HCT116 (cell line): ENCODE measurements around the gene TMEM179. TPM values are rescaled to one million over a fixed set of nuclear protein-coding genes. Genes with fewer than 3 reads are reported as not detected.
A peak's percentile ranks its signal among the peaks of the same experiment; 100 is the strongest.

ENCODE experiments used
- ATAC-seq: fragments of 200-7000 bp; cut with Tn5 transposase; 2 replicates; pipeline ENCODE4 v1.9.1; 2020; ENCODE audit warnings: mild to moderate bottlenecking, moderate library complexity
- BruUV-seq: library from RNA; stranded (reverse); fragments of 400-500 nt; replicated peaks from 2 replicates; lab custom pipeline; 2021; lab: Mats Ljungman, UMichigan
- CTCF ChIA-PET: fragments of 300-600 bp; sonication (Branson Sonifier 250); formaldehyde crosslinking; loops from one replicate; lab custom pipeline; 2021; ENCODE audit warnings: antibody characterized with exemption; lab: Charles Lee
- POLR2A ChIA-PET: fragments of 300-600, 350-600 bp; sonication (Branson Sonifier 250); formaldehyde crosslinking; loops from one replicate; lab custom pipeline; 2021; ENCODE audit warnings: antibody characterized with exemption; lab: Charles Lee
- RAD21 ChIA-PET, 2 experiments: fragments of 300-600 bp; sonication (Branson Sonifier 250); formaldehyde crosslinking; loops; one replicate each; lab custom pipeline; 2023; ENCODE audit warnings: low total read pairs in 2 of 2; ENCODE audit not compliant: uncharacterized antibody in 2 of 2, unreplicated experiment in 2 of 2, low non-redundant PET in 1 of 2; lab: Charles Lee
- DNase-seq: peaks from one replicate; pipeline ENCODE4 v3.0.0-alpha.2; 2010; ENCODE audit warnings: low read depth, low spot score
- H2AFZ ChIP-seq: fragments of 200-600 bp; shearing (Covaris generic), sonication (generic); 2 replicates; pipeline ENCODE4 v1.6.1; 2017; ENCODE audit warnings: low read depth, mixed run types, mixed read lengths, antibody characterized with exemption, low read length; ENCODE audit not compliant: poor library complexity, severe bottlenecking
- H3K27ac ChIP-seq: 2 replicates; pipeline ENCODE4 v1.5.1; 2012; ENCODE audit warnings: low read depth, low read length
- H3K27me3 ChIP-seq: fragments of 200-600 bp; sonication (generic); 2 replicates; pipeline ENCODE4 v1.6.1; 2016; ENCODE audit warnings: mixed run types, low read length, mixed read lengths; ENCODE audit not compliant: insufficient read depth
- H3K36me3 ChIP-seq, 2 experiments: fragments of 200-500 bp in 1 of 2; fragments of 200-600 bp in 1 of 2; sonication (Bioruptor generic) in 1 of 2; sonication (generic) in 1 of 2; 2 replicates each; pipeline versions ENCODE4 v1.5.1 to v1.6.1; 2014 to 2016; ENCODE audit warnings: low read length in 2 of 2, inconsistent platforms in 1 of 2, mixed read lengths in 1 of 2, mixed run types in 1 of 2; ENCODE audit not compliant: insufficient read depth in 2 of 2, control insufficient read depth in 1 of 2
- H3K4me1 ChIP-seq, 2 experiments: fragments of 200-600 bp in 1 of 2; sonication (generic) in 1 of 2; 2 replicates each; pipeline versions ENCODE4 v1.5.1 to v1.6.1; 2012 to 2017; ENCODE audit warnings: low read length in 2 of 2, inconsistent platforms in 1 of 2, mild to moderate bottlenecking in 1 of 2, mixed read lengths in 1 of 2, mixed run types in 1 of 2, moderate library complexity in 1 of 2; ENCODE audit not compliant: insufficient read depth in 2 of 2, control insufficient read depth in 1 of 2
- H3K4me2 ChIP-seq: fragments of 200-600 bp; sonication (generic); 2 replicates; pipeline ENCODE4 v1.6.1; 2017; ENCODE audit warnings: mixed run types, low read length, mixed read lengths
- H3K4me3 ChIP-seq, 2 experiments: fragments of 200-600 bp in 1 of 2; sonication (generic) in 1 of 2; replicated peaks in 1 of 2; 2 replicates each; pipeline ENCODE4 v1.5.1; 2011 to 2016; ENCODE audit warnings: low read length in 2 of 2, control low read depth in 1 of 2, low read depth in 1 of 2, mild to moderate bottlenecking in 1 of 2, mixed read lengths in 1 of 2, mixed run types in 1 of 2
- H3K79me2 ChIP-seq: fragments of 200-600 bp; sonication (generic); 2 replicates; pipeline ENCODE4 v1.6.1; 2017; ENCODE audit warnings: mild to moderate bottlenecking, mixed run types, low read length, moderate library complexity, mixed read lengths; ENCODE audit not compliant: insufficient read depth
- H3K9ac ChIP-seq: fragments of 200-600 bp; sonication (generic); 2 replicates; pipeline ENCODE4 v1.6.1; 2016; ENCODE audit warnings: low read length, mixed read lengths
- H3K9me2 ChIP-seq: fragments of 200-600 bp; sonication (generic), shearing (Covaris generic); 2 replicates; pipeline ENCODE4 v1.6.1; 2017; ENCODE audit warnings: mixed run types, mild to moderate bottlenecking, moderate library complexity; ENCODE audit not compliant: insufficient read depth
- H3K9me3 ChIP-seq, 2 experiments: fragments of 200-500 bp in 1 of 2; fragments of 200-600 bp in 1 of 2; sonication (Bioruptor generic) in 1 of 2; sonication (generic) in 1 of 2; 2 replicates each; pipeline ENCODE4 v1.6.1; 2014 to 2017; ENCODE audit warnings: low read length in 2 of 2, mixed read lengths in 2 of 2, inconsistent platforms in 1 of 2, low read depth in 1 of 2, mild to moderate bottlenecking in 1 of 2, mixed run types in 1 of 2, moderate library complexity in 1 of 2; ENCODE audit not compliant: control insufficient read depth in 1 of 2, insufficient read depth in 1 of 2
- H4K20me1 ChIP-seq: fragments of 200-600 bp; sonication (generic), shearing (Covaris generic); 2 replicates; pipeline ENCODE4 v1.6.1; 2017; ENCODE audit warnings: mixed run types, mild to moderate bottlenecking, moderate library complexity; ENCODE audit not compliant: insufficient read depth
- ATF3 ChIP-seq: IDR thresholded peaks from 2 replicates; pipeline ENCODE4 v1.6.1; 2012
- CEBPB ChIP-seq: IDR thresholded peaks from 2 replicates; pipeline ENCODE4 v1.6.1; 2012; ENCODE audit warnings: low read depth
- CTCF ChIP-seq, 3 experiments: fragments of 200-600 bp in 1 of 3; sonication (generic) in 1 of 3; IDR thresholded peaks in 2 of 3; conservative IDR thresholded peaks in 1 of 3; 2 replicates each; pipeline ENCODE4 v1.5.1; 2012 to 2017; ENCODE audit warnings: low read depth in 2 of 3, low read length in 2 of 3, antibody characterized with exemption in 1 of 3, borderline replicate concordance in 1 of 3, control low read depth in 1 of 3, mild to moderate bottlenecking in 1 of 3, mixed read lengths in 1 of 3, mixed run types in 1 of 3, moderate library complexity in 1 of 3; ENCODE audit not compliant: insufficient read depth in 1 of 3
- ELF1 ChIP-seq: IDR thresholded peaks from 2 replicates; pipeline ENCODE4 v1.6.1; 2012; ENCODE audit warnings: low read depth, borderline replicate concordance
- EZH2 ChIP-seq: fragments of 200-600 bp; sonication (generic); IDR thresholded peaks from 2 replicates; pipeline ENCODE4 v1.6.1; 2017; ENCODE audit warnings: antibody characterized with exemption, mixed run types
- EZH2phosphoT487 ChIP-seq: fragments of 200-600 bp; IDR thresholded peaks from 2 replicates; pipeline ENCODE4 v1.6.1; 2018; ENCODE audit warnings: antibody characterized with exemption, borderline replicate concordance
- FOSL1 ChIP-seq: IDR thresholded peaks from 2 replicates; pipeline ENCODE4 v1.6.1; 2012; ENCODE audit warnings: low read depth
- JUND ChIP-seq: IDR thresholded peaks from 2 replicates; pipeline ENCODE4 v1.6.1; 2012
- POLR2A ChIP-seq: IDR thresholded peaks from 2 replicates; pipeline ENCODE4 v1.7.0; 2011; ENCODE audit warnings: borderline replicate concordance; ENCODE audit not compliant: insufficient read depth, insufficient read length; ENCODE audit errors: extremely low read depth
- POLR2AphosphoS5 ChIP-seq: IDR thresholded peaks from 2 replicates; pipeline ENCODE4 v1.6.1; 2011; ENCODE audit warnings: mild to moderate bottlenecking, low read depth, low read length, moderate library complexity
- SRF ChIP-seq: IDR thresholded peaks from 2 replicates; pipeline ENCODE4 v1.6.1; 2012; ENCODE audit warnings: low read depth
- YY1 ChIP-seq: IDR thresholded peaks from 2 replicates; pipeline ENCODE4 v1.6.1; 2011; ENCODE audit warnings: low read length, low read depth, moderate library complexity, mild to moderate bottlenecking; ENCODE audit not compliant: insufficient replicate concordance; ENCODE audit errors: extremely low read depth
- ZBTB33 ChIP-seq: IDR thresholded peaks from 2 replicates; pipeline ENCODE4 v1.6.1; 2011; ENCODE audit warnings: mild to moderate bottlenecking, low read length, moderate library complexity; ENCODE audit not compliant: insufficient replicate concordance; ENCODE audit errors: extremely low read depth
- ZFX ChIP-seq: fragments of 450-650 bp; IDR thresholded peaks from 2 replicates; pipeline ENCODE4 v1.6.1; 2017
- intact Hi-C: fragments of 100-400 bp; cut with micrococcal nuclease; formaldehyde crosslinking; loops from 2 replicates; pipeline ENCODE4 v1.10.0; 2022
- total RNA-seq: library from RNA; stranded (reverse); gene quantifications from one replicate; pipeline ENCODE4 v1.2.1, GENCODE V29; 2021; ENCODE audit not compliant: unreplicated experiment
- TF ChIP-seq, protein P1 (sequence below): IDR thresholded peaks from 2 replicates; pipeline ENCODE4 v1.6.1; 2012

Gene TMEM179
- total RNA-seq, 1 experiment from 2014 or later = not detected

- TF ChIP-seq SRF = no peak
- no peak for TF ChIP-seq EZH2
- no peak for TF ChIP-seq ELF1
- TF ChIP-seq POLR2AphosphoS5 = no peak
- no peak for TF ChIP-seq ATF3
- TF ChIP-seq, all 23 proteins: peak for 0
- no peaks in the 10 kb centered on the region for H3K79me2 ChIP-seq
- H3K9me3 ChIP-seq = no peaks in the 10 kb centered on the region
- no peak overlapping the region for H3K9ac ChIP-seq
- H2AFZ ChIP-seq = no peak overlapping the region
- peaks cover 4 to 6% of the 10 kb centered on the region in 2 experiments for H3K4me1 ChIP-seq
- DNase-seq = no peak
- no peak overlapping the region for H3K4me3 ChIP-seq
- no peak for ATAC-seq
- peak overlapping the region; percentile 72 for H3K4me2 ChIP-seq
- H4K20me1 ChIP-seq = no peaks in the 10 kb centered on the region
- peaks cover 5% of the 10 kb centered on the region; the same call in 1 of the 2 replicates for H3K27me3 ChIP-seq
- intact Hi-C loops = no loop called here
- no TSS peak for BruUV-seq
- CTCF ChIA-PET = interaction anchor here (1.0 to 1.7 kb wide), 4 partner anchors 26 to 562 kb away, joined by 3 to 7 read pairs (median 6); no protein-coding TSS in a partner anchor
- no peaks in the 10 kb centered on the region for H3K36me3 ChIP-seq
- POLR2A ChIA-PET = no interaction called here
- H3K27ac ChIP-seq = no peak overlapping the region
- no peaks in the 10 kb centered on the region for H3K9me2 ChIP-seq
- RAD21 ChIA-PET = interaction anchor here in 1 of 2 experiments (0.7 kb wide), 1 partner anchor 477 kb away, joined by 3 read pairs; no protein-coding TSS in a partner anchor
Observed at GRCh38 chr14:104639471-104639870, 34.9 kb upstream of the TMEM179 start.

DNA sequence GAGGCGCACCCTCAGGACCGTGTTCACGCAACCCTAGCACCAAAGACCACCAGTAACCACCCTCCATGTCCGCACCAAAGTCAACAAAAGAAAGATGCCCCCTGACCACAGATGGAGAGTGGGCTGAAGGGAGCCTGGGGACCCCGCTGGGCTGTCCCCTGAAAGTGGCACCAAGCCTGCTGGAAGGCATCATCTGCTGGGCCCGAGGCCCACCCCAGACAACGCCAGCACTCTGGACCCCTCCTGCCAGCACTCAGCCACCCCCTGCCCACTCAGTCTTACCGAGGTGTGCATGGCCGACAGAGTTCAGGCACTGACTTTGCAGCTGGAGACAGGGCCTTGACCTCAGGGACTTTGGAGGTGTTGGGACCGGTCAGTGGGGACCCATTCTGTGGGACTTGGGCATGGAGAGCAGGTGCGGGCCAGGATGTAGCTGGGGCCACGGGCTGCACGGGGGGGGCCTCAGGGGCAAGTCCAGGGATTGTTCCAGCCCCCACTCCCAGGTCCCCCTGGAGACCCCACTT lies 34.4 kb upstream of the TMEM179 start:
- H3K9ac ChIP-seq = no peak overlapping the region
- ATAC-seq (no peak), DNase-seq (no peak)
- BruUV-seq = no TSS peak
- H3K4me3 ChIP-seq = no peak overlapping the region
- no peaks in the 10 kb centered on the region for H3K9me2 ChIP-seq
- no peaks in the 10 kb centered on the region for H3K79me2 ChIP-seq
- RAD21 ChIA-PET = interaction anchor here in 1 of 2 experiments (0.7 kb wide), 1 partner anchor 477 kb away, joined by 3 read pairs; no protein-coding TSS in a partner anchor
- peaks cover 4 to 6% of the 10 kb centered on the region in 2 experiments for H3K4me1 ChIP-seq
- H3K27ac ChIP-seq = no peak overlapping the region
- POLR2A ChIA-PET = no interaction called here
- H2AFZ ChIP-seq = no peak overlapping the region
- no peaks in the 10 kb centered on the region for H4K20me1 ChIP-seq
- CTCF ChIA-PET = interaction anchor here (1.7 kb wide), 1 partner anchor 501 kb away, joined by 7 read pairs; no protein-coding TSS in a partner anchor
- intact Hi-C loops = no loop called here
- no peak overlapping the region for H3K4me2 ChIP-seq
- H3K9me3 ChIP-seq = no peaks in the 10 kb centered on the region
- peaks cover 5% of the 10 kb centered on the region; the same call in 1 of the 2 replicates for H3K27me3 ChIP-seq
- H3K36me3 ChIP-seq = no peaks in the 10 kb centered on the region
- no peak for TF ChIP-seq JUND
- TF ChIP-seq FOSL1 = no peak
- no peak for TF ChIP-seq EZH2phosphoT487
- TF ChIP-seq POLR2A = no peak
- no peak for TF ChIP-seq EZH2
- TF ChIP-seq ZFX = no peak
- no peak for TF ChIP-seq YY1
- TF ChIP-seq, protein P1, sequence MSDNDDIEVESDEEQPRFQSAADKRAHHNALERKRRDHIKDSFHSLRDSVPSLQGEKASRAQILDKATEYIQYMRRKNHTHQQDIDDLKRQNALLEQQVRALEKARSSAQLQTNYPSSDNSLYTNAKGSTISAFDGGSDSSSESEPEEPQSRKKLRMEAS = no peak
- TF ChIP-seq ATF3 = no peak
- TF ChIP-seq CTCF (IDR thresholded peaks at IDR 0.05 in 2 of 3, conservative IDR thresholded peaks at IDR 0.05 in 1 of 3; ENCODE audit: borderline replicate concordance in 1 of 3, insufficient read depth in 1 of 3, low read depth in 2 of 3, low read length in 2 of 3) = no peak
- no peak for TF ChIP-seq ZBTB33
- no peak for TF ChIP-seq CEBPB
- no peak for TF ChIP-seq ELF1
- no peak for TF ChIP-seq SRF
